SK-N-MC (cell line): ENCODE data around the gene COL20A1.
A peak's percentile ranks its signal among the peaks of the same experiment; 100 is the strongest.

Experiments
- DNase-seq: peaks from one replicate; pipeline ENCODE4 v3.0.0-alpha.2; 2011; ENCODE audit warnings: low read depth, low spot score
- H3K27ac ChIP-seq: fragments of 200-600 bp; sonication (generic); 2 replicates; pipeline ENCODE4 v1.5.1; 2016; ENCODE audit warnings: mixed run types
- H3K36me3 ChIP-seq: fragments of 200-600 bp; sonication (generic); 2 replicates; pipeline ENCODE4 v1.6.1; 2017; ENCODE audit warnings: antibody characterized with exemption, low read length, mixed read lengths; ENCODE audit not compliant: insufficient read depth
- H3K4me3 ChIP-seq: fragments of 200-600 bp; sonication (generic); 2 replicates; pipeline ENCODE4 v1.5.1; 2016
- H3K9ac ChIP-seq: fragments of 200-600 bp; sonication (generic); 2 replicates; pipeline ENCODE4 v1.8.0; 2017; ENCODE audit warnings: mixed run types, mixed read lengths; ENCODE audit not compliant: insufficient read length
- H3K9me3 ChIP-seq: fragments of 200-600 bp; sonication (generic); 2 replicates; pipeline ENCODE4 v1.6.1; 2017; ENCODE audit warnings: low read depth, mild to moderate bottlenecking, antibody characterized with exemption, low read length, moderate library complexity, mixed read lengths
- EZH2 ChIP-seq: fragments of 200-600 bp; sonication (generic); IDR thresholded peaks from one replicate; pipeline ENCODE4 v1.6.1; 2017; ENCODE audit warnings: antibody characterized with exemption
- FOXP2 ChIP-seq: optimal IDR thresholded peaks from 2 replicates; pipeline ENCODE3; 2011; ENCODE audit warnings: mild to moderate bottlenecking, moderate library complexity; ENCODE audit not compliant: insufficient read depth; ENCODE audit errors: extremely low read length, control extremely low read depth
- POLR2AphosphoS5 ChIP-seq: IDR thresholded peaks from 2 replicates; pipeline ENCODE4 v1.6.1; 2012; ENCODE audit warnings: mild to moderate bottlenecking, low read depth, low read length, borderline replicate concordance

The COL20A1 gene

DNA sequence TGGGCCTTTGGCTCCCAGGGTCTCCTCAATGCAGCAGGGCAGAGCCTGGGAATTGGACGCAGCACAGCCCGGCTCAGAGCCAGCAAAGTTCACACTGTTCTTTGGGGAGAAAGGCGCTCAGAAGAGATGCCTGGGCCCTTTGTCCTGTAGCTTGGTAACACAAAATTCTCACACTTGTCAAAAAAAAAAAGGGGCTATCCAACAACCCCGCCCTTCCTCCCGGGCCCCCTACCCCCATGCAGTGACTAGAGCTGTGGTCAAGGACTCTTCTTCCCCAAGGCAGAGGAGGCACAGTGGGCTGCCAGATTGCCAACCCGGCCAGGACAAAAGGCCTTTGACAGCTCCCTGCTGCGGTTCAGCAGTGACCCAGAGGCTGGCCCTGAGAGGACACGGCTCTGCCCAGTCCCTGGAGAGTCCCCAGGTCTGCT, 40.7 kb upstream of the COL20A1 start:
- TF ChIP-seq POLR2AphosphoS5 (no peak), EZH2 (no peak), FOXP2 (no peak)
- no peak overlapping the region for H3K9ac ChIP-seq
- H3K9me3 ChIP-seq = no peaks in the 10 kb centered on the region
- H3K27ac ChIP-seq = no peak overlapping the region
- no peak overlapping the region for H3K4me3 ChIP-seq
- no peak for DNase-seq
- H3K36me3 ChIP-seq = no peaks in the 10 kb centered on the region

DNA sequence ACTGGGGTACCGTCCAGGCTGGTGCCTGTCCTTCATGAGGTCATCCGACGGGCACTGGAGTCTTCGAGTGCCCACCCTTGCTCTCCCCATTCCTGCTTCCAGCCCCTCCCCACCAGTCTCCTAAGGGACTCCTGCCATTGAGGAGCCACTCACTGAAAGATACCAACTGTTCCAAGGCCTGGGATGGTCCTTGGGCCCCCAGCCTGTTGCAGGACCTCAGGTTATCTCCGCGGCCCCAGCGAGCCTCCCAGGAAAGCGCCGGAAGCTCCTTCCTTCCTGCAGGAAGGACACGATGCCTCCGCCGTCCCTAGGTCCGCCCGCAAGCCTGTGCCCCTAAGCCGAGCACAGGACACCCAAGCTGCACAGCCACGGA, 39.9 kb upstream of the COL20A1 start:
- H3K4me3 ChIP-seq = no peak overlapping the region
- no peaks in the 10 kb centered on the region for H3K9me3 ChIP-seq
- H3K27ac ChIP-seq = no peak overlapping the region
- no peak for TF ChIP-seq FOXP2
- no peak for TF ChIP-seq POLR2AphosphoS5
- TF ChIP-seq EZH2 = no peak
- H3K9ac ChIP-seq = no peak overlapping the region
- no peak for DNase-seq
- H3K36me3 ChIP-seq = no peaks in the 10 kb centered on the region

DNA sequence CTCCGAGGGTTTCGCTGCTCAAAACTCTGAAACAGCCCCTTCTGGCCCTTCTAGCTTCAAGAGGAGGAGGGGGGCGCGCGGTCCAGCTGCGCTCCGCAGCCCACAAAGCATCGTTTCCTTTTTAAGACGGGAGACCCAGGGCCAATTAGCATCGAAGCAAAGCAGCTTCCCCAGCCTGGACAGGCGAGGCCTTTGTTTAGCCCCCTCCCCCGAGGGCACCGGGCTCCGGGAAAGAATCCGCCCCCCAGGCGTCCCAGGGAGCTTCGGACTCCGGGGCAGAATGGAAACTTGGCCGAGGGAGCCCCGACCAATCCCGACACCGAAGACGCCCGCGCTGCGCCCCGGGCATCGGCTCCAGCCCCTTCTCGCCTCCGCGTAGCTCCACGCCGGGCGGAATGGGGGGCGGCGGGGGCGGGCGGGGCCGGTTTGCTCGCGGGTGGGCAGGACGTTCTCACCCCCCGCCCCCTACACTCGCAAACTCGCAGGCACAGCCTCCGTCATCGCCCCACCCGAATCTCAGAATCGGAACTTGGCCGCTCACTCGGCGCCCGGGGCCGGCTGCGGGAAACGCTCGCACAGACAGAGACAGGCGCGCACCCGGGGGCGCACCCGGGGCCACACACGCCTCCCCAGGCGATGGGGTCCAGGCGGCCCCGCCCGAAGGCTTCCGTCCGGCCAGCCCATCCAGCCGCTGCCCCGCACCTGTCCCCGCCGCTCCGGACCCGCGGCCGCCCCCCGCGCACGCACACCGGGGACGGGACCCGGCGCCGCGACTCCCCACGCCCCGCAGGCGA, 39.4 kb upstream of the COL20A1 start:
- no peak for DNase-seq
- no peaks in the 10 kb centered on the region for H3K36me3 ChIP-seq
- TF ChIP-seq EZH2 (peak; percentile 51), FOXP2 (no peak)
- H3K27ac ChIP-seq = no peak overlapping the region
- H3K9me3 ChIP-seq = no peaks in the 10 kb centered on the region
- no peak overlapping the region for H3K4me3 ChIP-seq
- no peak overlapping the region for H3K9ac ChIP-seq

DNA sequence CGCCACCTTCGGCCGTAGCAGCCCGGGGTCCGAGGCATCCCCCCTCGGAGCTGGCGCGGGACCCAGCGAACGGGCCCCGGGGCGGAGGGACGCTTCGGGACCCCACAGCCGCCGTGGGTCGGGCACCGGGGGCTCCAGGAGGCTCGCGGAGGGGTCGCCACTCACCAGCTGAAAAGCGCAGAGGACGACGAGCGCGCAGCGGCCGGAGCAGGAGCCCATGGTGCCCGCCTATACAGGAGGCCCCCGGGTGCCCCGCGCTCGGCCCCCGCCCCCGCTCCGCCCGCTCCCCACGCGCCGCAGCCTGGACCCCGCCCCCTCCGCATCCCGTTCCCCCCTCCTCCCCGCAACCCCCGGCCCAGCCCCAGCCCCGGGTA, 38.8 kb upstream of the COL20A1 start, which contains the start of gene NKAIN4:
Gene NKAIN4 (minus strand): TSS at position 232 of the 374 bp plus-strand sequence. CDS start 13 bp downstream, at position 219.
- no peak for DNase-seq
- H3K4me3 ChIP-seq = no peak within 1 kb of the TSS
- no peak within 1 kb of the TSS for H3K9ac ChIP-seq
- H3K36me3 ChIP-seq = no peaks in the 10 kb centered on the region
- H3K9me3 ChIP-seq = no peaks in the 10 kb centered on the region
- TF ChIP-seq POLR2AphosphoS5 (no peak), EZH2 (no peak), FOXP2 (no peak)
- H3K27ac ChIP-seq = no peak within 1 kb of the TSS

DNA sequence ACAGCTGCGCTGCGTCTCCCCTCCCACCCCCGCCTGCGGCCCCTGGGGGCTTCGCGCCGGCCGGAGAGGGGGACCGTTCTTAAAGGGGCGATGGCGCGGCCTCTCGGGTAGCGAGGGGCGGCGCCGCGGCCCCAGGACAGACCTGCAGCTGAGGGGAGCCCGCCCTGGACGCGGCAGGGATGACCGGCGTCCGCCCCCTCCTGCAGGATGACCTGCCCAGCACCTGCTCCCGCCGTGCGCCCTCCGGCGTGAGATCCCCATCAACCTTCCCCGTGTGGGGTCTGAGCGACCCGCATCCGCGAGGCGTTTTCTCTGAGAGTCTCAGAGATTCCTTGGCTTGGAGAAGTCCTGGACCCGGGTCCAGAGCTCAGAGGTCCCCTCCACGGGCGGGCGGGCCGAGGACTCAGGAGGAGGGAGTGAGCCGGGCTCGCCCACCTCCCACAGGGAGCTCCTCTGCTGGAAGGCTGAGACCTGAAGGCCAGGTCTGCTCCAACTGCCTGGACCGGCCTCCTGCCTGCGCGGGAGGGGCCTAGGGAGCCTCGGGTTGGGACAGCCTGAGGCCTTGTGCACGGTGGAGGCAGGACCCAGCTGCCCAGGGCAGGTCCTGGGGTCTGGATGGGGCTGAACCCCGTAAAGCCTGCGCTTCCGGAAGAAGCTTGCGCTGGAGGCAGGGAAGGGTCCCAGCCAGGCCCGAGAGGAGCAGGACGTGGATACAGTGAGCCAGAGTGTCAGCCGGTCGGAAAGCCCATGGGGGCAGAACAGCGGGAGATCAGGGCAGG, 38.2 kb upstream of the COL20A1 start:
- TF ChIP-seq FOXP2 (no peak), EZH2 (peak; percentile 64)
- Histone ChIP-seq H3K9ac (no peak overlapping the region), H3K36me3 (no peaks in the 10 kb centered on the region), H3K4me3 (no peak overlapping the region), H3K27ac (no peak overlapping the region), H3K9me3 (no peaks in the 10 kb centered on the region)
- no peak for DNase-seq

DNA sequence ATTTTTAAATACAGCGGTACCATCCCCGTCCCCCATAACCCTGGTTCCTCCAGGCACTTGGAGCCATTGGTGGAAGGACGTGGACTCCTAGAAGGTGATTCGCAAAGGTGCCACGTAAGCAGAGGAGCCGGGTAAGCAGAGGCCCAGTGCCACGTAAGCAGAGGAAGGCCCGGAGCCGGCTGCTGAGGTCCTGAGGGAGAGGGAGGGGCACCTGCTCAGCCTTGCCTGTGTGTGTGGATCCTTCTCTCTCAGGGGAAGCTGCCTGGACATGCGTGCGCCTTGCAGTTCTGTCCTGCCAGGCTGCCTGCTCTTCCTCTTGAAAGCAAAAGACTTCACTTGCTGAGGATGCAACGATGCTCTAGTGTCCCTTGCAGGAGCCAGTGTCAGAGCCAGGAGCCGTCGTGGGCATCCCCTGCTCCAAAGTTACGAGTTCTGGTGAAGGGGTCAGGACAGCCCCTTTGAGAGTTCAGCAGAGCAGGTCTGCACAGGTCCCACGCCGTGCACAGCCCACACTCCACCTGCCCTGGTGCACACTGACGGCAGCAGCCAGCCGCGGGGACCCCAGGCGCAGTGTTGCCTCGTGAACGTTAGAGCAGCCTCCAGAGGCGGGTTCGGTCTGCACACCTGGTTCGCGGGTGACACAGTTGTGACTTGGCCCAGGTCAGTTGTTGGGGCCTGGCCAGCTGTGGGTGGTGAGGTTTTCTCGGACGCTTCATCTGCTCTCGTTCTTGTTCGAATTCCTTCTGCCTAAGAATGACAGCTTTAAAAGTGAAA, 36.9 kb upstream of the COL20A1 start:
- H3K27ac ChIP-seq = no peak overlapping the region
- no peak overlapping the region for H3K9ac ChIP-seq
- H3K36me3 ChIP-seq = no peaks in the 10 kb centered on the region
- no peak for TF ChIP-seq FOXP2
- no peak for TF ChIP-seq EZH2
- no peak for TF ChIP-seq POLR2AphosphoS5
- H3K4me3 ChIP-seq = no peak overlapping the region
- no peaks in the 10 kb centered on the region for H3K9me3 ChIP-seq
- no peak for DNase-seq

DNA sequence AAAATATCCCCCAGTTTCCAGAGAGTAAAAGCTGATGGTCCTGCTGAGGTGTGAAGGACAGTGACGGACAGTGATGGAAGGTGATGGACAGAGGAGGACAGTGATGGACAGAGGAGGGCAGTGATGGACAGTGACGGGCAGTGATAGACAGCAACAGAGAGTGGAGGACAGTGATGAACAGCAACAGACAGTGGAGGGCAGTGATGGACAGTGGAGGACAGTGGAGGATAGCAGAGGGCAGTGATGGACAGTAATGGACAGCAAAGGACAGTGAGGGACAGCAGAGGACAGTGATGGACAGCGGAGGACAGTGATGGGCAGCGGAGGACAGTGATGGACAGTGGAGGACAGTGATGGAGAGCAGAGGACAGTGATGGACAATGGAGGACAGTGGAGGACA, 36.0 kb upstream of the COL20A1 start:
- TF ChIP-seq EZH2 (no peak), FOXP2 (no peak), POLR2AphosphoS5 (no peak)
- no peak for DNase-seq
- no peaks in the 10 kb centered on the region for H3K9me3 ChIP-seq
- no peak overlapping the region for H3K9ac ChIP-seq
- H3K36me3 ChIP-seq = no peaks in the 10 kb centered on the region
- H3K4me3 ChIP-seq = no peak overlapping the region
- H3K27ac ChIP-seq = no peak overlapping the region

DNA sequence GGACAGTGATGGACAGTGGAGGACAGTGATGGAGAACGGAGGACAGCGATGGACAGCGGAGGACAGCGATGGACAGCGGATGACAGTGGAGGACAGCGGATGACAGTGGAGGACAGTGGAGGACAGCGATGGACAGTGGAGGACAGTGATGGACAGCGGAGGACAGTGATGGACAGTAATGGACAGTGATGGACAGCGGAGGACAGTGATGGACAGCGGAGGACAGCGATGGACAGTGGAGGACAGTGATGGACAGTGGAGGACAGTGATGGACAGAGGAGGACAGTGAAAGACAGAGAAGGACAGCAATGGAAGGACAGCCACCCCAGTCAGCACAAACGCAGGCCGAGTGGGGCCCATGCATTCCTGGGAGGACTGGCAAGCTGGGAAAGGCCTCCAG, 35.4 kb upstream of the COL20A1 start:
- Histone ChIP-seq H3K9me3 (no peaks in the 10 kb centered on the region), H3K9ac (no peak overlapping the region), H3K4me3 (no peak overlapping the region), H3K27ac (no peak overlapping the region), H3K36me3 (no peaks in the 10 kb centered on the region)
- TF ChIP-seq FOXP2 (no peak), POLR2AphosphoS5 (no peak), EZH2 (no peak)
- DNase-seq = no peak
